ENCODE data around the gene NDUFV2.

The NDUFV2 gene

GRCh38 chr18:9097349-9097748 is 5.2 kb upstream of the NDUFV2 start:
- no peak overlapping the region for H3K27ac ChIP-seq (ENCODE audit: insufficient read depth, low read length, poor library complexity, severe bottlenecking)
- peaks cover 23% of the 10 kb centered on the region for H3K4me1 ChIP-seq (ENCODE audit: control insufficient read depth, insufficient read depth, low read length, poor library complexity, severe bottlenecking)

GRCh38 chr18:9100796-9101195 is 1.7 kb upstream of the NDUFV2 start:
- Histone ChIP-seq H3K4me1 (ENCODE audit: control insufficient read depth, insufficient read depth, low read length, poor library complexity, severe bottlenecking) (peaks cover 4% of the 10 kb centered on the region), H3K27me3 (replicated peaks; ENCODE audit: control insufficient read depth, insufficient read depth, low read length, poor library complexity, severe bottlenecking) (no peaks in the 10 kb centered on the region), H3K36me3 (ENCODE audit: control insufficient read depth, insufficient read depth, low read length) (no peaks in the 10 kb centered on the region), H3K4me3 (ENCODE audit: insufficient read depth, low read depth, low read length, poor library complexity, severe bottlenecking) (no peak overlapping the region), H3K9me3 (ENCODE audit: control insufficient read depth, low read length) (no peaks in the 10 kb centered on the region), H3K27ac (ENCODE audit: insufficient read depth, low read length, poor library complexity, severe bottlenecking) (no peak overlapping the region)
- DNase-seq, result no peak

More at GRCh38 chr18:9097349-9097748, 5.2 kb upstream of the NDUFV2 start:
- Histone ChIP-seq H3K27me3 (replicated peaks; ENCODE audit: control insufficient read depth, insufficient read depth, low read length, poor library complexity, severe bottlenecking) (no peaks in the 10 kb centered on the region), H3K4me3 (ENCODE audit: insufficient read depth, low read depth, low read length, poor library complexity, severe bottlenecking) (no peak overlapping the region), H3K9me3 (ENCODE audit: control insufficient read depth, low read length) (no peaks in the 10 kb centered on the region), H3K36me3 (ENCODE audit: control insufficient read depth, insufficient read depth, low read length) (no peaks in the 10 kb centered on the region)
- DNase-seq, result no peak

- no peaks in the 10 kb centered on the region for H3K36me3 ChIP-seq (ENCODE audit: control insufficient read depth, insufficient read depth, low read length)
- no peaks in the 10 kb centered on the region for H3K9me3 ChIP-seq (ENCODE audit: control insufficient read depth, low read length)
- no peaks in the 10 kb centered on the region for H3K27me3 ChIP-seq (replicated peaks; ENCODE audit: control insufficient read depth, insufficient read depth, low read length, poor library complexity, severe bottlenecking)
- H3K4me3 ChIP-seq (ENCODE audit: insufficient read depth, low read depth, low read length, poor library complexity, severe bottlenecking), result peak overlapping the region; percentile 70
- H3K4me1 ChIP-seq (ENCODE audit: control insufficient read depth, insufficient read depth, low read length, poor library complexity, severe bottlenecking), result no peaks in the 10 kb centered on the region
- peak overlapping the region; percentile 88 for H3K27ac ChIP-seq (ENCODE audit: insufficient read depth, low read length, poor library complexity, severe bottlenecking)
- DNase-seq, result no peak
These were observed 580 bp upstream of the NDUFV2 start for GRCh38 chr18:9101730-9102507.

- H3K9me3 ChIP-seq (ENCODE audit: control insufficient read depth, low read length), result no peaks in the 10 kb centered on the region
- no peaks in the 10 kb centered on the region for H3K27me3 ChIP-seq (replicated peaks; ENCODE audit: control insufficient read depth, insufficient read depth, low read length, poor library complexity, severe bottlenecking)
- no peak for DNase-seq
- H3K4me3 ChIP-seq (ENCODE audit: insufficient read depth, low read depth, low read length, poor library complexity, severe bottlenecking), result peak overlapping the region; percentile 70
- H3K4me1 ChIP-seq (ENCODE audit: control insufficient read depth, insufficient read depth, low read length, poor library complexity, severe bottlenecking), result peaks cover 9% of the 10 kb centered on the region
- H3K27ac ChIP-seq (ENCODE audit: insufficient read depth, low read length, poor library complexity, severe bottlenecking), result peak overlapping the region; percentile 88
- no peaks in the 10 kb centered on the region for H3K36me3 ChIP-seq (ENCODE audit: control insufficient read depth, insufficient read depth, low read length)
These were observed 926 bp downstream of the NDUFV2 start for GRCh38 chr18:9103376-9103873.

GRCh38 chr18:9104244-9104901 is 1.9 kb downstream of the NDUFV2 start:
- H3K36me3 ChIP-seq (ENCODE audit: control insufficient read depth, insufficient read depth, low read length), result no peaks in the 10 kb centered on the region
- no peaks in the 10 kb centered on the region for H3K9me3 ChIP-seq (ENCODE audit: control insufficient read depth, low read length)
- H3K27ac ChIP-seq (ENCODE audit: insufficient read depth, low read length, poor library complexity, severe bottlenecking), result peak overlapping the region; percentile 88
- no peaks in the 10 kb centered on the region for H3K27me3 ChIP-seq (replicated peaks; ENCODE audit: control insufficient read depth, insufficient read depth, low read length, poor library complexity, severe bottlenecking)
- DNase-seq, result no peak
- H3K4me1 ChIP-seq (ENCODE audit: control insufficient read depth, insufficient read depth, low read length, poor library complexity, severe bottlenecking), result peaks cover 16% of the 10 kb centered on the region
- peak overlapping the region; percentile 70 for H3K4me3 ChIP-seq (ENCODE audit: insufficient read depth, low read depth, low read length, poor library complexity, severe bottlenecking)

GRCh38 chr18:9105420-9105819 is 2.9 kb downstream of the NDUFV2 start:
- H3K27ac ChIP-seq (ENCODE audit: insufficient read depth, low read length, poor library complexity, severe bottlenecking), result peak overlapping the region; percentile 88
- H3K27me3 ChIP-seq (replicated peaks; ENCODE audit: control insufficient read depth, insufficient read depth, low read length, poor library complexity, severe bottlenecking), result no peaks in the 10 kb centered on the region
- peaks cover 27% of the 10 kb centered on the region for H3K4me1 ChIP-seq (ENCODE audit: control insufficient read depth, insufficient read depth, low read length, poor library complexity, severe bottlenecking)
- H3K36me3 ChIP-seq (ENCODE audit: control insufficient read depth, insufficient read depth, low read length), result no peaks in the 10 kb centered on the region
- peak overlapping the region; percentile 70 for H3K4me3 ChIP-seq (ENCODE audit: insufficient read depth, low read depth, low read length, poor library complexity, severe bottlenecking)
- no peaks in the 10 kb centered on the region for H3K9me3 ChIP-seq (ENCODE audit: control insufficient read depth, low read length)
- DNase-seq, result no peak

GRCh38 chr18:9106094-9106493 is 3.6 kb downstream of the NDUFV2 start:
- Histone ChIP-seq H3K36me3 (ENCODE audit: control insufficient read depth, insufficient read depth, low read length) (no peaks in the 10 kb centered on the region), H3K4me3 (ENCODE audit: insufficient read depth, low read depth, low read length, poor library complexity, severe bottlenecking) (peak overlapping the region; percentile 70), H3K27me3 (replicated peaks; ENCODE audit: control insufficient read depth, insufficient read depth, low read length, poor library complexity, severe bottlenecking) (no peaks in the 10 kb centered on the region), H3K4me1 (ENCODE audit: control insufficient read depth, insufficient read depth, low read length, poor library complexity, severe bottlenecking) (peaks cover 33% of the 10 kb centered on the region), H3K9me3 (ENCODE audit: control insufficient read depth, low read length) (no peaks in the 10 kb centered on the region), H3K27ac (ENCODE audit: insufficient read depth, low read length, poor library complexity, severe bottlenecking) (peak overlapping the region; percentile 88)
- DNase-seq, result no peak

GRCh38 chr18:9106800-9107584 is 4.5 kb downstream of the NDUFV2 start:
- Histone ChIP-seq H3K4me1 (ENCODE audit: control insufficient read depth, insufficient read depth, low read length, poor library complexity, severe bottlenecking) (peaks cover 38% of the 10 kb centered on the region), H3K27ac (ENCODE audit: insufficient read depth, low read length, poor library complexity, severe bottlenecking) (peak overlapping the region; percentile 88), H3K4me3 (ENCODE audit: insufficient read depth, low read depth, low read length, poor library complexity, severe bottlenecking) (peak overlapping the region; percentile 33), H3K36me3 (ENCODE audit: control insufficient read depth, insufficient read depth, low read length) (no peaks in the 10 kb centered on the region), H3K9me3 (ENCODE audit: control insufficient read depth, low read length) (no peaks in the 10 kb centered on the region), H3K27me3 (replicated peaks; ENCODE audit: control insufficient read depth, insufficient read depth, low read length, poor library complexity, severe bottlenecking) (no peaks in the 10 kb centered on the region)
- DNase-seq, result no peak

GRCh38 chr18:9108911-9109310 is 6.4 kb downstream of the NDUFV2 start:
- no peaks in the 10 kb centered on the region for H3K27me3 ChIP-seq (replicated peaks; ENCODE audit: control insufficient read depth, insufficient read depth, low read length, poor library complexity, severe bottlenecking)
- peak overlapping the region; percentile 45 for H3K27ac ChIP-seq (ENCODE audit: insufficient read depth, low read length, poor library complexity, severe bottlenecking)
- peaks cover 42% of the 10 kb centered on the region for H3K4me1 ChIP-seq (ENCODE audit: control insufficient read depth, insufficient read depth, low read length, poor library complexity, severe bottlenecking)
- no peak for DNase-seq
- no peak overlapping the region for H3K4me3 ChIP-seq (ENCODE audit: insufficient read depth, low read depth, low read length, poor library complexity, severe bottlenecking)
- H3K36me3 ChIP-seq (ENCODE audit: control insufficient read depth, insufficient read depth, low read length), result no peaks in the 10 kb centered on the region
- no peaks in the 10 kb centered on the region for H3K9me3 ChIP-seq (ENCODE audit: control insufficient read depth, low read length)

Measured in effector memory CD4-positive, alpha-beta T cell (primary cell).